Measurements from ENCODE around the gene PLEKHM2.

DNA sequence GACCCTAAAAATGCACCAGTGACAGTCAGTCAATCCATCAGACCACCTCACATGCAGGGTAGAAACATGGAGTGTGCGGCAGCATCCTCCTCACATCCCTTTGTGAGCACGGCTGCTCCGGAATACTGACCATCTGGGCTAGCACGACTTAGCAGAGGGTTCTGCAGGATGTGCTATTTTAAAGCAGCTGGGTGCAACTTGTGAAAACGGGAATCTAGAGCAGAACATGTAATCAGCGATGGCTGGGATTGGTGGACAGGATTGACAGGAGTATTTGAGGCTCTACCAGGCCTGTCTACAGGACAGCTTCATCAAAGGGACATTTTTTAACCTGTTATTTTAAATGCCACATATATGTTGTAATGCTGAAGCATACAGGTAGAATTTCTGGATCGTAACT is 16.8 kb upstream of the PLEKHM2 start:
- TF ChIP-seq EZH2phosphoT487 (IDR thresholded peaks at IDR 0.05) (no peak), EZH2 (IDR thresholded peaks at IDR 0.05) (no peak)
- TF ChIP-seq, protein P1, sequence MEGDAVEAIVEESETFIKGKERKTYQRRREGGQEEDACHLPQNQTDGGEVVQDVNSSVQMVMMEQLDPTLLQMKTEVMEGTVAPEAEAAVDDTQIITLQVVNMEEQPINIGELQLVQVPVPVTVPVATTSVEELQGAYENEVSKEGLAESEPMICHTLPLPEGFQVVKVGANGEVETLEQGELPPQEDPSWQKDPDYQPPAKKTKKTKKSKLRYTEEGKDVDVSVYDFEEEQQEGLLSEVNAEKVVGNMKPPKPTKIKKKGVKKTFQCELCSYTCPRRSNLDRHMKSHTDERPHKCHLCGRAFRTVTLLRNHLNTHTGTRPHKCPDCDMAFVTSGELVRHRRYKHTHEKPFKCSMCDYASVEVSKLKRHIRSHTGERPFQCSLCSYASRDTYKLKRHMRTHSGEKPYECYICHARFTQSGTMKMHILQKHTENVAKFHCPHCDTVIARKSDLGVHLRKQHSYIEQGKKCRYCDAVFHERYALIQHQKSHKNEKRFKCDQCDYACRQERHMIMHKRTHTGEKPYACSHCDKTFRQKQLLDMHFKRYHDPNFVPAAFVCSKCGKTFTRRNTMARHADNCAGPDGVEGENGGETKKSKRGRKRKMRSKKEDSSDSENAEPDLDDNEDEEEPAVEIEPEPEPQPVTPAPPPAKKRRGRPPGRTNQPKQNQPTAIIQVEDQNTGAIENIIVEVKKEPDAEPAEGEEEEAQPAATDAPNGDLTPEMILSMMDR (IDR thresholded peaks at IDR 0.05): no peak
